Measurements from ENCODE around the gene BBC3. TPM values are rescaled to one million over a fixed set of nuclear protein-coding genes. Genes with fewer than 3 reads are reported as not detected.

BBC3 gene
- total RNA-seq, 1 experiment from 2014 or later = 9.8 TPM

DNA sequence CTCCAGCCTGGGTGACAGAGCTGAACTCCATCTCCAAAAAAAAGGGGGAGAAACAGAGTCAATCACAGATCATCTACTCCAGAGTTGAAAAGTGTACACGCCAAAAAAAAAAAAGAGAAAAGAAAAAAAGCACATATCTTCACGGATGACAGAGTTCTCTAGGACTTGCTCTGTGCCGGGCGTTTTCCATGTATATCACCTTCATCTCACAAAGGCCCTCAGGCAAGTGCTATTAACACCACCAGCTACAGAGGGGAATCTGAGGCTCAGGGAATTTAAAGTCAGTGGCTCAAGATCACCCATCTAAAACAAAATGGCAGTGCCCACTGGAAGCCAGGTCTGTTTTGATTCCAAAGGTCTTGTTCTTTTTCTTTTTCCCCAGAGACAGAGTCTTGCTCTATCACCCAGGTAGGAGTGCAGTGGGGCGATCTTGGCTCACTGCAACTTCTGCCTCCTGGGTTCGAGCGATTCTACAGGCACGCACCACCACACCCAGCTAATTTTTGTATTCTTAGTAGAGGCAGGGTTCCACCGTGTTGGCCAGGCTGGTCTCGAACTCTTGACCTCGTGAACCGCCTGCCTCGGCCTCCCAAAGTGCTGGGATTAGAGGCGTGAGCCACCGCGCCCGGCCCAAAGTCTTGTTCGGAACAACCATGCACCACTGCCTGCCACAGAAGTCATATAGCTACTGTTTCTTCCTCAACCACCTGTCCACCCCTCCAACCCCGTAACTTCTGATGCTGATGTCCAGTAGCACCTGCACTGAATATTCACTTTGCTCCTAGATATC lies 58.1 kb downstream of the BBC3 start:
- H3K27me3 Mint-ChIP-seq (ENCODE audit: unreplicated experiment) = no peaks in the 10 kb centered on the region
- no TSS peak for BruUV-seq (replicated peaks)
- no peaks in the 10 kb centered on the region for H3K9me3 Mint-ChIP-seq (ENCODE audit: low read depth, unreplicated experiment)
- no peak for DNase-seq
- intact Hi-C loops (cut with micrococcal nuclease; ENCODE audit: unreplicated experiment) = no loop called here
- no peaks in the 10 kb centered on the region for H3K4me1 Mint-ChIP-seq (ENCODE audit: low read depth, unreplicated experiment)
- CTCF ChIA-PET = interaction anchor here (0.7 kb wide), 1 partner anchor 159 kb away, joined by 4 read pairs; no protein-coding TSS in a partner anchor
- TF ChIP-seq, protein P1, sequence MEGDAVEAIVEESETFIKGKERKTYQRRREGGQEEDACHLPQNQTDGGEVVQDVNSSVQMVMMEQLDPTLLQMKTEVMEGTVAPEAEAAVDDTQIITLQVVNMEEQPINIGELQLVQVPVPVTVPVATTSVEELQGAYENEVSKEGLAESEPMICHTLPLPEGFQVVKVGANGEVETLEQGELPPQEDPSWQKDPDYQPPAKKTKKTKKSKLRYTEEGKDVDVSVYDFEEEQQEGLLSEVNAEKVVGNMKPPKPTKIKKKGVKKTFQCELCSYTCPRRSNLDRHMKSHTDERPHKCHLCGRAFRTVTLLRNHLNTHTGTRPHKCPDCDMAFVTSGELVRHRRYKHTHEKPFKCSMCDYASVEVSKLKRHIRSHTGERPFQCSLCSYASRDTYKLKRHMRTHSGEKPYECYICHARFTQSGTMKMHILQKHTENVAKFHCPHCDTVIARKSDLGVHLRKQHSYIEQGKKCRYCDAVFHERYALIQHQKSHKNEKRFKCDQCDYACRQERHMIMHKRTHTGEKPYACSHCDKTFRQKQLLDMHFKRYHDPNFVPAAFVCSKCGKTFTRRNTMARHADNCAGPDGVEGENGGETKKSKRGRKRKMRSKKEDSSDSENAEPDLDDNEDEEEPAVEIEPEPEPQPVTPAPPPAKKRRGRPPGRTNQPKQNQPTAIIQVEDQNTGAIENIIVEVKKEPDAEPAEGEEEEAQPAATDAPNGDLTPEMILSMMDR (IDR thresholded peaks at IDR 0.05; ENCODE audit: unreplicated experiment) = no peak
- H3K36me3 Mint-ChIP-seq (ENCODE audit: insufficient read depth, unreplicated experiment) = peaks cover 76% of the 10 kb centered on the region
- H3K4me3 Mint-ChIP-seq (ENCODE audit: low read depth, unreplicated experiment) = no peak overlapping the region
- H3K27ac Mint-ChIP-seq (ENCODE audit: unreplicated experiment) = peak overlapping the region; percentile 54

Small RNA genes within 50 kb of the gene (microRNA-seq; reads per million reads assigned to microRNA genes)
- gene MIR3190 (not detected), gene MIR3191 (not detected)

Other genes starting within 250 kb of the BBC3 start
- 1.2 and 2.9 TPM in 2 replicates for gene NPAS1, start 211.4 kb downstream of the BBC3 start, total RNA-seq (2022)
- gene TMEM160, start 182.6 kb downstream of the BBC3 start, total RNA-seq (2022) = 55.7 and 61.5 TPM in 2 replicates
- gene ZC3H4, start 117.4 kb downstream of the BBC3 start, total RNA-seq (2022) = 73.0 and 85.2 TPM in 2 replicates
- gene SAE1, start 100.4 kb downstream of the BBC3 start, total RNA-seq (2022) = 169 and 174 TPM in 2 replicates
- gene CCDC9, start 25.3 kb upstream of the BBC3 start, total RNA-seq (2022) = 38.2 and 39.1 TPM in 2 replicates
- 12.9 and 13.9 TPM in 2 replicates for gene INAFM1, start 43.7 kb upstream of the BBC3 start, total RNA-seq (2022)
- gene C5AR1, start 78.7 kb upstream of the BBC3 start, total RNA-seq (2022) = 6.2 and 11.9 TPM in 2 replicates
- gene C5AR2, start 101.0 kb upstream of the BBC3 start, total RNA-seq (2022) = 0.31 TPM in 1 of 2 replicates, not detected in the other
- 51.4 and 51.6 TPM in 2 replicates for gene DHX34, start 118.1 kb upstream of the BBC3 start, total RNA-seq (2022)
- gene MEIS3, start 188.3 kb upstream of the BBC3 start, total RNA-seq (2022) = 0.87 and 2.0 TPM in 2 replicates
- gene SLC8A2, start 240.7 kb upstream of the BBC3 start, total RNA-seq (2022) = 0.12 and 0.33 TPM in 2 replicates